MM.1S (cell line): Measurements from ENCODE around the gene NIN.

Experiments used
- DNase-seq: peaks from one replicate; pipeline ENCODE4 v3.0.0-alpha.2; 2015
- H2AFZ ChIP-seq: fragments of 300-600 bp; sonication (generic); 2 replicates; pipeline ENCODE4 v1.6.0; 2016; ENCODE audit warnings: antibody characterized with exemption, low read length
- H3F3A ChIP-seq: fragments of 300-600 bp; sonication (generic); 2 replicates; pipeline ENCODE4 v1.6.1; 2016; ENCODE audit warnings: mild to moderate bottlenecking, antibody characterized with exemption, low read length, moderate library complexity, mixed read lengths; ENCODE audit not compliant: insufficient read depth
- H3K27ac ChIP-seq: fragments of 300-600 bp; sonication (generic); 2 replicates; pipeline ENCODE4 v1.5.1; 2016; ENCODE audit warnings: mild to moderate bottlenecking, low read length
- H3K27me3 ChIP-seq: fragments of 300-600 bp; sonication (generic); replicated peaks from 2 replicates; pipeline ENCODE4 v1.6.0; 2016; ENCODE audit warnings: low read length; ENCODE audit not compliant: insufficient read depth
- H3K36me3 ChIP-seq: fragments of 300-600 bp; sonication (generic); replicated peaks from 2 replicates; pipeline ENCODE4 v1.6.1; 2016; ENCODE audit warnings: mild to moderate bottlenecking, low read length, mixed read lengths; ENCODE audit not compliant: insufficient read depth
- H3K4me1 ChIP-seq: fragments of 300-600 bp; sonication (generic); 2 replicates; pipeline ENCODE4 v1.6.1; 2016; ENCODE audit warnings: low read length, mixed read lengths
- H3K4me2 ChIP-seq: fragments of 300-600 bp; sonication (generic); 2 replicates; pipeline ENCODE4 v1.6.0; 2016; ENCODE audit warnings: low read depth, low read length
- H3K4me3 ChIP-seq: fragments of 300-600 bp; sonication (generic); 2 replicates; pipeline ENCODE4 v1.5.1; 2016; ENCODE audit warnings: low read length, mixed read lengths
- H3K79me2 ChIP-seq: fragments of 300-600 bp; sonication (generic); 2 replicates; pipeline ENCODE4 v1.6.1; 2016; ENCODE audit warnings: mixed run types, low read length, mixed read lengths
- H3K9ac ChIP-seq: fragments of 300-600 bp; sonication (generic); 2 replicates; pipeline ENCODE4 v1.6.1; 2016; ENCODE audit warnings: low read length, mixed read lengths
- H3K9me2 ChIP-seq: fragments of 300-600 bp; sonication (generic); replicated peaks from 2 replicates; pipeline ENCODE4 v1.6.1; 2016; ENCODE audit warnings: mild to moderate bottlenecking, low read length, mixed read lengths; ENCODE audit not compliant: insufficient read depth
- H3K9me3 ChIP-seq: fragments of 300-600 bp; sonication (generic); replicated peaks from 2 replicates; pipeline ENCODE4 v1.6.1; 2016; ENCODE audit warnings: mild to moderate bottlenecking, low read length, mixed read lengths; ENCODE audit not compliant: insufficient read depth
- H4K20me1 ChIP-seq: fragments of 300-600 bp; sonication (generic); 2 replicates; pipeline ENCODE4 v1.6.1; 2016; ENCODE audit warnings: mild to moderate bottlenecking, low read length, moderate library complexity, mixed read lengths; ENCODE audit not compliant: insufficient read depth
- CTCF ChIP-seq: fragments of 300-600 bp; sonication (generic); IDR thresholded peaks from 2 replicates; pipeline ENCODE4 v1.5.1; 2016; ENCODE audit warnings: antibody characterized with exemption, low read length, mixed read lengths
- EZH2 ChIP-seq: fragments of 300-600 bp; sonication (generic); optimal IDR thresholded peaks from 2 replicates; pipeline ENCODE3; 2017; ENCODE audit warnings: low read depth, mild to moderate bottlenecking, antibody characterized with exemption, low read length, mixed read lengths
- EZH2phosphoT487 ChIP-seq: fragments of 300-600 bp; sonication (generic); IDR thresholded peaks from 2 replicates; pipeline ENCODE4 v1.6.1; 2018; ENCODE audit warnings: antibody characterized with exemption, low read length

NIN gene

GRCh38 chr14:50806241-50806933 is 24.6 kb downstream of the NIN start:
- no peak for DNase-seq
- Histone ChIP-seq H3K9ac (no peak overlapping the region), H3K9me2 (no peaks in the 10 kb centered on the region), H2AFZ (no peak overlapping the region), H4K20me1 (no peaks in the 10 kb centered on the region), H3K27ac (no peak overlapping the region), H3K9me3 (no peaks in the 10 kb centered on the region), H3K27me3 (no peaks in the 10 kb centered on the region), H3K4me2 (no peak overlapping the region), H3K36me3 (no peaks in the 10 kb centered on the region), H3K4me3 (no peak overlapping the region), H3K4me1 (no peaks in the 10 kb centered on the region), H3F3A (no peaks in the 10 kb centered on the region), H3K79me2 (no peaks in the 10 kb centered on the region)
- TF ChIP-seq EZH2 (no peak), EZH2phosphoT487 (no peak), CTCF (no peak)

- Histone ChIP-seq H3K9me2 (no peaks in the 10 kb centered on the region), H3K9ac (no peak overlapping the region), H3K79me2 (no peaks in the 10 kb centered on the region), H3K4me2 (no peak overlapping the region), H3K36me3 (no peaks in the 10 kb centered on the region), H4K20me1 (no peaks in the 10 kb centered on the region), H3F3A (no peaks in the 10 kb centered on the region), H3K4me1 (no peaks in the 10 kb centered on the region), H3K27ac (no peak overlapping the region), H3K4me3 (no peak overlapping the region), H2AFZ (no peak overlapping the region), H3K9me3 (no peaks in the 10 kb centered on the region), H3K27me3 (no peaks in the 10 kb centered on the region)
- TF ChIP-seq CTCF (no peak), EZH2phosphoT487 (no peak), EZH2 (no peak)
- DNase-seq = no peak
Measured at GRCh38 chr14:50805396-50805795, 25.6 kb downstream of the NIN start.

GRCh38 chr14:50804181-50804721 is 26.7 kb downstream of the NIN start:
- no peak overlapping the region for H3K9ac ChIP-seq
- H3K36me3 ChIP-seq = no peaks in the 10 kb centered on the region
- no peaks in the 10 kb centered on the region for H3K27me3 ChIP-seq
- H3K4me2 ChIP-seq = no peak overlapping the region
- no peaks in the 10 kb centered on the region for H3K79me2 ChIP-seq
- H3K9me2 ChIP-seq = no peaks in the 10 kb centered on the region
- no peaks in the 10 kb centered on the region for H3K9me3 ChIP-seq
- TF ChIP-seq EZH2 (no peak), CTCF (no peak), EZH2phosphoT487 (no peak)
- no peaks in the 10 kb centered on the region for H3F3A ChIP-seq
- no peak overlapping the region for H2AFZ ChIP-seq
- no peak overlapping the region for H3K27ac ChIP-seq
- H3K4me1 ChIP-seq = no peaks in the 10 kb centered on the region
- DNase-seq = no peak
- H3K4me3 ChIP-seq = no peak overlapping the region
- no peaks in the 10 kb centered on the region for H4K20me1 ChIP-seq
